ENCODE data around the gene SPTLC2.

DNA sequence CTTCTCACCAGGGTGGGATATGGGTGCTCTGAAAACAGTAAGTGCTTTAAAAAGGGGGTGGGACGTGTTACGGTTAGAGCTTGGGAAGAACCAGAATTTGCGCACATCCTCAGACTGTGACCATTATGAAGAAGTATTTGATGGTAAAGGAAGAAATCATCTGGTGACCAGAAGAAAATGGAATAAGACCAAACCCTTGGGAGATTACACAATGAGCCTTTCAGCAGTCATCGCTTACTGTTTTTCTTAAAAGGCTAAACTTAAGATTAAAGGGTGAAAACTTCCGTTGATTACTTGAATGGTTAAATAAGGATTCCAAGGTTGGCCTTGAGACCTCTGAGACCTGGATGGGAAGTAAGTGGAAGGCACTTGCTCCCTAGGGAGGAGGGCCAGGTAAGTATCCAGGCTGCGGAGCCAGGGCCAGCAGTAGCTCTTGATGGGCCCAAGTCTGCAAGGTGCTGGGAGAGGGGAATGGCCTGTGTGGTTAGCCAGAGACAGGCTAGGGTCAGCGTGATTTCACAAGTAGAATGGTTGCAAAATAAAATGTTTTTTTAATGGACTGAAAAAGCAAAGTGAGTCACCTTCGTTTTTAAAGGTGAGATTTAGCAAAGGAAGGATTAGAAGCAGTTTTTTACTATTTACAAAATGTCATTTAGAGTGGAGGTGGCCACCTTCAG lies 104.8 kb downstream of the SPTLC2 start:
- TF ChIP-seq CTCF (IDR thresholded peaks at IDR 0.05) (no peak), POLR2AphosphoS5 (IDR thresholded peaks at IDR 0.05) (no peak), POLR2A (IDR thresholded peaks at IDR 0.05) (no peak)
